HG03558 (cell line): Measurements from ENCODE around the gene TBX3.

ENCODE experiments used
- ATAC-seq: cut with Tn5 transposase; IDR thresholded peaks from one replicate; pipeline ENCODE4 v1.9.1; 2021; ENCODE audit warnings: moderate number of reproducible peaks; ENCODE audit not compliant: unreplicated experiment; ENCODE audit errors: extremely low read depth

The TBX3 gene

GRCh38 chr12:114697243-114697716 lies 13.3 kb upstream of the TBX3 start:
- ATAC-seq, result no peak

GRCh38 chr12:114696443-114697242 lies 12.7 kb upstream of the TBX3 start:
- no peak for ATAC-seq

- no peak for ATAC-seq
Measured at GRCh38 chr12:114695305-114695592, 11.3 kb upstream of the TBX3 start.

GRCh38 chr12:114694436-114695304 lies 10.7 kb upstream of the TBX3 start:
- no peak for ATAC-seq

GRCh38 chr12:114693532-114693931 lies 9.6 kb upstream of the TBX3 start:
- no peak for ATAC-seq

GRCh38 chr12:114693059-114693531 lies 9.1 kb upstream of the TBX3 start:
- no peak for ATAC-seq

- no peak for ATAC-seq
Measured at GRCh38 chr12:114692186-114693058, 8.4 kb upstream of the TBX3 start.

- ATAC-seq, result no peak
Measured at GRCh38 chr12:114691763-114692185, 7.8 kb upstream of the TBX3 start.

- no peak for ATAC-seq
Measured at GRCh38 chr12:114691196-114691595, 7.2 kb upstream of the TBX3 start.

- ATAC-seq, result no peak
Measured at GRCh38 chr12:114690267-114691135, 6.5 kb upstream of the TBX3 start.

- no peak for ATAC-seq
Measured at GRCh38 chr12:114689075-114689994, 5.4 kb upstream of the TBX3 start.

- no peak for ATAC-seq
Measured at GRCh38 chr12:114688256-114688845, 4.4 kb upstream of the TBX3 start.

GRCh38 chr12:114687802-114688201 lies 3.8 kb upstream of the TBX3 start:
- ATAC-seq, result no peak

- ATAC-seq, result no peak
Measured at GRCh38 chr12:114686773-114687500, 3.0 kb upstream of the TBX3 start.

GRCh38 chr12:114686426-114686772 lies 2.4 kb upstream of the TBX3 start:
- ATAC-seq, result no peak

GRCh38 chr12:114685869-114686268 lies 1.9 kb upstream of the TBX3 start:
- no peak for ATAC-seq

GRCh38 chr12:114685320-114685781 lies 1.4 kb upstream of the TBX3 start:
- ATAC-seq, result no peak
